Dedifferentiated amniotic fluid mesenchymal stem cell (primary cell): ENCODE data around the gene RALGDS.
"Not testable (repeated sequence)": the region's sequence is repeated elsewhere in the genome, so short reads cannot be mapped to it uniquely, and the experiment has no call there.

Experiments
- DNase-seq: peaks from one replicate; pipeline ENCODE4 v3.0.0-alpha.2; 2016; ENCODE audit errors: extremely low spot score

The RALGDS gene

GRCh38 chr9:133121198-133121914 lies at the start of gene RALGDS:
Gene RALGDS (minus strand): TSS chr9:133121240. CDS start chr9:133121154, 86 bp downstream.
- peak; percentile 64 for DNase-seq

- no peak for DNase-seq
Observed at GRCh38 chr9:133170716-133171115, 49.7 kb upstream of the RALGDS start.

GRCh38 chr9:133169687-133170086 lies 48.6 kb upstream of the RALGDS start:
- not testable (repeated sequence) for DNase-seq

GRCh38 chr9:133169102-133169501 lies 48.1 kb upstream of the RALGDS start:
- DNase-seq = no peak

- DNase-seq = no peak
Observed at GRCh38 chr9:133168432-133168831, 47.4 kb upstream of the RALGDS start.

GRCh38 chr9:133167769-133168168 lies 46.7 kb upstream of the RALGDS start:
- no peak for DNase-seq

GRCh38 chr9:133167096-133167730 lies 46.2 kb upstream of the RALGDS start:
- DNase-seq = no peak

GRCh38 chr9:133166392-133166791 lies 45.4 kb upstream of the RALGDS start:
- no peak for DNase-seq

- no peak for DNase-seq
Observed at GRCh38 chr9:133165452-133165730, 44.4 kb upstream of the RALGDS start.

GRCh38 chr9:133164191-133164590 lies 43.2 kb upstream of the RALGDS start:
- DNase-seq = no peak

GRCh38 chr9:133163504-133164172 lies 42.6 kb upstream of the RALGDS start, which contains the start of gene GBGT1:
Gene GBGT1 (minus strand): TSS chr9:133163914. CDS start chr9:133162412, 1,502 bp downstream.
- DNase-seq = no peak

GRCh38 chr9:133162861-133163503 lies 41.9 kb upstream of the RALGDS start:
- DNase-seq = no peak

GRCh38 chr9:133161547-133161950 lies 40.5 kb upstream of the RALGDS start:
- DNase-seq = no peak

- no peak for DNase-seq
Observed at GRCh38 chr9:133160742-133161546, 39.9 kb upstream of the RALGDS start.

GRCh38 chr9:133158695-133159094 lies 37.7 kb upstream of the RALGDS start:
- DNase-seq = no peak

- no peak for DNase-seq
Observed at GRCh38 chr9:133155156-133155555, 34.1 kb upstream of the RALGDS start.

- DNase-seq = no peak
Observed at GRCh38 chr9:133154097-133154989, 33.3 kb upstream of the RALGDS start.

GRCh38 chr9:133153227-133154096 lies 32.4 kb upstream of the RALGDS start:
- no peak for DNase-seq
